ENCODE measurements around the gene MTMR4.

MTMR4 gene

DNA sequence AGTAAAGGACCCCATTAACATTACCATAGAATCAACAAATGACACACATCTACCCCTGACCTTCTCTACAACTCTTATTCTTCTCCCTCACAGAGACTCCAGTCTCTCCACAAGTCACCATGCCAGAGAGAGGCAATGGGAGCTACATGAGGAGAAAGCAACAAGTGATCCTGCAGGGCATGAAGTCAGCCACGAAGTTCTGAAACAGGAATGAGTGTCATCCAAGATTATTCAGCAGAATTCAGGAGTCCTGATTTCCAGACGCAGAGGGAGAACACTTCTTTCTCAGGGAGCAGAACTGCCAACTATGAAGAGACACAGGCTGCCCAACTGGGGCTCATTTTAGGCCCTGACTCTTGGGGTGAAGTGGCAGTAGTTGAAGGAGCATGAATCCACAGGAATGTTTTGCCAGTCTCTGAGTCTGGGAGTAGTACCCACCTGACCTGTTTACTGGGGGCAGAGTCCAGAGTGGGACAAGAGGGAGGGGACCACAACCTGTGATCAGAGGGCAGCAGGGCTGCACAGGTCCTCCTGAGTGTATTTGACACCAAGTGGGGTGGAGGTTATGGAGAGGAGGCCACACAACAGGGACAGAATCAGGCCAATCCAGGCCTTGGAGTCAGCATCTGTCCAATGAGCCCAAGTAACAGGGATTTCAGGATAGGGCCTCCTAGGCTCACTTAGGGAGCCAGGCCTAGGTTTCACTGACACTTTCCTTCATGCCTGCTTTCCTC lies 2.4 kb upstream of the MTMR4 start:
- TF ChIP-seq, protein P1, sequence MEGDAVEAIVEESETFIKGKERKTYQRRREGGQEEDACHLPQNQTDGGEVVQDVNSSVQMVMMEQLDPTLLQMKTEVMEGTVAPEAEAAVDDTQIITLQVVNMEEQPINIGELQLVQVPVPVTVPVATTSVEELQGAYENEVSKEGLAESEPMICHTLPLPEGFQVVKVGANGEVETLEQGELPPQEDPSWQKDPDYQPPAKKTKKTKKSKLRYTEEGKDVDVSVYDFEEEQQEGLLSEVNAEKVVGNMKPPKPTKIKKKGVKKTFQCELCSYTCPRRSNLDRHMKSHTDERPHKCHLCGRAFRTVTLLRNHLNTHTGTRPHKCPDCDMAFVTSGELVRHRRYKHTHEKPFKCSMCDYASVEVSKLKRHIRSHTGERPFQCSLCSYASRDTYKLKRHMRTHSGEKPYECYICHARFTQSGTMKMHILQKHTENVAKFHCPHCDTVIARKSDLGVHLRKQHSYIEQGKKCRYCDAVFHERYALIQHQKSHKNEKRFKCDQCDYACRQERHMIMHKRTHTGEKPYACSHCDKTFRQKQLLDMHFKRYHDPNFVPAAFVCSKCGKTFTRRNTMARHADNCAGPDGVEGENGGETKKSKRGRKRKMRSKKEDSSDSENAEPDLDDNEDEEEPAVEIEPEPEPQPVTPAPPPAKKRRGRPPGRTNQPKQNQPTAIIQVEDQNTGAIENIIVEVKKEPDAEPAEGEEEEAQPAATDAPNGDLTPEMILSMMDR (IDR thresholded peaks at IDR 0.05; ENCODE audit: low read length, missing control alignments), result no peak
- DNase-seq (ENCODE audit: low read depth), result no peak
- H3K4me3 ChIP-seq (replicated peaks; ENCODE audit: low read depth, low read length), result peak overlapping the region; percentile 86

DNA sequence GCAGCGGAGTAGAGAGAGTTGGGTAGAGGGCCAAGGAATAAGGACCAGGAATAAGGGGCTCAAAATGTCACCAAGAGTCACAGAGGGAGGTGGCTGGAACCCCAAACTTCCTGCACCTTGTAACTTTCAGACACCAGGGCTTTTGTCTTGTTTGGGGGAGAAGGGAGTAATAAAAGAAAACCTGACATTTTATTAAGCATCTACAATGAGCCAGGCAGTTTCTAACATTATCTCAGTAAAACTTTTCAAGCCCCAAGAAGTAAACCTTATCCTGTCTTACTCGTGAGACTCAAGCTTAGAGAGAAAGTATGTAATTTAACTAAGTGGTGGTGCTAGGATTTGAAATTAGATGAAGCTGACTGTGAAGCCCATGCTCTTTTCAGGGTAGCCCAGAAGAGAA lies 848 bp upstream of the MTMR4 start:
- DNase-seq (ENCODE audit: low read depth), result no peak
- TF ChIP-seq, protein P1 (IDR thresholded peaks at IDR 0.05; ENCODE audit: low read length, missing control alignments), result no peak
- H3K4me3 ChIP-seq (replicated peaks; ENCODE audit: low read depth, low read length), result no peak overlapping the region

DNA sequence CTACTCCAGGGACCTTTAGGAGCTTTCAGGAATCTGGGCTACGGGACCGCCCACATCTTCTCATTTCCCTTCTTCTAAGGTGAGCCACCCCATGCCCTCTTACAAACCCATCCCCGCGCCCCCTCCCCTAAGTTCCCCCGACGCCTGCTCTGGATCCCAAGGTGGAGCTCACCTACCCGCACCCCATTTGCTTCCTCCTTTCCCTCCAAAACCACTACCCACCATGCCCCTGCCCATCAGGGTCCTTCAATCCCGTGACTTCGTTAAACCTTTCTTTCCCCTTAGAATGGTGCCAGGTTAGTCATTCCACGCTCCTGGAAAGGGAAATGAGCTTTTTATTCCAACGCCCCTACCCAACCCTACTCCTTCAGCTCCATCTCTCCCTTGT lies 326 bp upstream of the MTMR4 start:
- no peak for DNase-seq (ENCODE audit: low read depth)
- peak overlapping the region; percentile 76 for H3K4me3 ChIP-seq (replicated peaks; ENCODE audit: low read depth, low read length)
- TF ChIP-seq, protein P1 (IDR thresholded peaks at IDR 0.05; ENCODE audit: low read length, missing control alignments), result no peak

DNA sequence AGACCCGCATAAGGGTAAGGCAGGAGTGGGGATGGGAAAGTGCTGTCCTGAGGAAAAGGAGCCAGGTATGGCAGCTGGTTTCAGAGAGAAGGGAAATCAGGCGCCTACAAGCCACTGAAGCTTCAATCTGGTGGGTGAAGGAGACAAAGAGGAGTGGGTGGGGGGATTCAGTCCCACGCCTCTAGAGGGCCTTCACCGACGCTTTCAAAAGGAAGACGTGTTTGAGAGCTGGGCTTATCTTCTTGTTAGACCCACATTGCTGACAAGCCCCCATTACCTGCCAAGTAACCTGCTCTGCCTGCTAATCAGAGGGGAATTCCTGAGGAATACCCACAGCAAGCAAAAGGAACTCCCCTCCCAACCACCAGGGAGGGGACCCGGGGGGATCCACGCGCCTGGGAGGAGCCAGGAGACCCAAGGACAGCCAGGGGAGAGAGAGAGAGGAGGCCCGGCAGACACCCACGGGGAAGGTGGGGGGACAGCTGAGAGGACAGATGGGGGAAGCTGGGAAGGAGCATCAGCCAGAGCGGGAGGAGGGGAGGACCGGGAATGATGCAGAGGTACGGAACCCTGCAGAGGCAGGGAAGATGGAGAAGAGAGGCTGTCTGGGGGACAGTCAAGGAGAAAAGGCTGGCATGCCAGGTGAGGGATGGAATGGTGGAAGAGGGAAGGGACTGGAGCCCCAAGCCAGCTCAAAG lies 1.0 kb downstream of the MTMR4 start:
- DNase-seq (ENCODE audit: low read depth), result no peak
- TF ChIP-seq, protein P1 (IDR thresholded peaks at IDR 0.05; ENCODE audit: low read length, missing control alignments), result no peak
- peak overlapping the region; percentile 76 for H3K4me3 ChIP-seq (replicated peaks; ENCODE audit: low read depth, low read length)

DNA sequence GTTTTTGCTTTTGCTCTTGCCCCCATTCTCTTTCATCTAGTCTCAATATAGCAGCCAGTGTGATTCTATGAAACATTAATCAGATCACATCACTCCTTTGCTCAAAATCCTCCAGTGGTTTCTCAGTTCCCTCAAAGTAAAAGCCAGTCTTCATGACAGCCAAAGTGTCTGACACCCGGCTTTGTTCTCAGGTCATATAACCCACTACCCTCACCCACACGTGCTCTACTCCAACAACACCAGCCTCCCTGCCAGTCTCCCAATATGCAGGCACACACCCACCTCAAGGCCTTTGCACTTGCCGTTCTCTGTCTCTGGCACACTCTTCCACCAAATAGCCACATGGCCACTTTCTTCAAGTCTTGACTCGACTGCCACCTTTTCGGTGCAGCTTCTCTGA lies 4.4 kb downstream of the MTMR4 start:
- DNase-seq (ENCODE audit: low read depth), result no peak
- TF ChIP-seq, protein P1 (IDR thresholded peaks at IDR 0.05; ENCODE audit: low read length, missing control alignments), result no peak
- H3K4me3 ChIP-seq (replicated peaks; ENCODE audit: low read depth, low read length), result no peak overlapping the region

DNA sequence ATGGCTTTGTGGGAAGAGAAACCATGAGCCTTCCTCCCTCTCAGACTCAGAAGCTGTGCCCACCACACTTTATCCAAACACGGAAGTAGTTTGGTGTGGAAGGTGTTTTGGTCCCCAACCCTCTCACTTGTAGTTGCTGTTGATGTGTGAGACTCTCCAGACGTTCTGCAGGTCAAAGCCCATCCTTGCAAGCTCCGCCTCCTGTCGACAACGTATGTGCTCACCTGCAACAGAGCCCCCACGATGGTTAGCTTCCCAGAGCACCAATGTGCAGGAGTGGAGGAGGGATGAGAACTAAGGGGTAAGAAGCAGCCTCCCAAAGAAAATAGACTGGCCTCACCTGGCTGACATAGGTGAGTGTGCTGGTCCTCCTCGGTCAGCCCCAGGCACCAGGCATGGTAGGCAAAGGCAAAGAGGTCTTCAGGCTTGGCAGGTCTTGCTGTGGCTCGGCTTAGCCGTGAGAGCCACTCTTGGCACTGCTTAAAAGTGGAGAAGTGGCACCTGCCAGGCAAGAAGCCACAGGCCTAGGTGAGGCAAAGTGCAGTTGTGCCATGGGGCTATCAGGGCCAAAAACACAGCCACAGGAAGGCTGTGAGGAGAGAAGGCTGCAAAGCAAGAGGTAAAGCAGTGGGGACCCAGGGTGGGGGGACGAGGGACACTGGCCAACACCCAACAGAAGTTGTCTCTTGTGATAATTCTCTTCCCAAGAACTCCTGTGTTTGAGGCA lies 5.9 kb downstream of the MTMR4 start:
- TF ChIP-seq, protein P1 (IDR thresholded peaks at IDR 0.05; ENCODE audit: low read length, missing control alignments), result no peak
- no peak for DNase-seq (ENCODE audit: low read depth)
- H3K4me3 ChIP-seq (replicated peaks; ENCODE audit: low read depth, low read length), result no peak overlapping the region
